Uterus (tissue), 4 donors: ENCODE results near the gene CUTC. TPM values are rescaled to one million over a fixed set of nuclear protein-coding genes. Genes with fewer than 3 reads are reported as not detected.

Source experiments
- DNase-seq, 2 donors: peaks; one replicate each; pipeline ENCODE4 v3.0.0-alpha.2; 2019 to 2020
- H3K27ac ChIP-seq, 2 donors: fragments of 200-600 bp; sonication (generic); 1 replicate in 1 of 2; 2 replicates in 1 of 2; pipeline ENCODE4 v1.5.1; 2016 to 2018
- H3K27me3 ChIP-seq, 2 donors: fragments of 200-600 bp; sonication (generic); one replicate each; pipeline ENCODE4 v1.5.1; 2018 to 2019; ENCODE audit warnings: control low read depth in 1 of 2
- H3K36me3 ChIP-seq, 2 donors: fragments of 200-600 bp; sonication (generic); one replicate each; pipeline ENCODE4 v1.5.1; 2019; ENCODE audit warnings: control low read depth in 1 of 2
- H3K4me1 ChIP-seq, 2 donors: fragments of 200-600 bp; sonication (generic); one replicate each; pipeline ENCODE4 v1.5.1; 2018 to 2019; ENCODE audit warnings: control low read depth in 1 of 2
- H3K4me3 ChIP-seq, 2 donors: fragments of 200-600 bp; sonication (generic); 1 replicate in 1 of 2; 2 replicates in 1 of 2; pipeline ENCODE4 v1.5.1; 2018 to 2019; ENCODE audit warnings: mild to moderate bottlenecking in 1 of 2
- H3K9me3 ChIP-seq, 2 donors: fragments of 200-600 bp; sonication (generic); one replicate each; pipeline ENCODE4 v1.5.1; 2019; ENCODE audit warnings: control low read depth in 1 of 2
- CTCF ChIP-seq, 4 experiments: fragments of 200-600 bp in 2 of 4; fragments of 450-650 bp in 2 of 4; sonication (generic) in 2 of 4; IDR thresholded peaks; one replicate each; pipeline ENCODE4 v1.5.1; 2016 to 2019; ENCODE audit warnings: antibody characterized with exemption in 4 of 4, mild to moderate bottlenecking in 2 of 4, moderate library complexity in 1 of 4
- POLR2A ChIP-seq, 2 donors: fragments of 450-650 bp; IDR thresholded peaks; one replicate each; pipeline ENCODE4 v1.6.1; 2016; ENCODE audit warnings: antibody characterized with exemption in 2 of 2, mild to moderate bottlenecking in 1 of 2, moderate library complexity in 1 of 2
- intact Hi-C: fragments of 100-400 bp; cut with DNase I; formaldehyde crosslinking; loops from one replicate; pipeline ENCODE4 v1.15.1; 2023; ENCODE audit warnings: low total_unique reads
- total RNA-seq, 4 donors: library from RNA; depleted of rRNA in 3 of 4; stranded (reverse); fragments of >200 nt in 3 of 4; gene quantifications; one replicate each; pipeline versions ENCODE4 v1.1.0 to v1.2.4, GENCODE V29; 2014 to 2023
- donor health status: DM: yes; HTN: yes; CAD: no.

CUTC gene
- total RNA-seq, 4 donors from 2014 or later: 4.4 to 26.6 (median 14.4) TPM

- Histone ChIP-seq H3K4me1 (no peaks in the 10 kb centered on the region), H3K36me3 (no peaks in the 10 kb centered on the region), H3K27me3 (no peaks in the 10 kb centered on the region), H3K4me3 (no peak overlapping the region), H3K27ac (no peak overlapping the region), H3K9me3 (no peaks in the 10 kb centered on the region)
- no peak for TF ChIP-seq POLR2A (IDR thresholded peaks at IDR 0.05)
- no peak for TF ChIP-seq CTCF (IDR thresholded peaks at IDR 0.05)
- intact Hi-C loops: no loop called here
- no peak for DNase-seq
Observed at GRCh38 chr10:99805190-99805589, 73.2 kb downstream of the CUTC start.

Other genes with a start within 250 kb of the CUTC start
- gene NKX2-3, start 199.3 kb upstream of the CUTC start, total RNA-seq: not detected
- gene SLC25A28, start 111.8 kb upstream of the CUTC start, total RNA-seq: 10 to 100 TPM; 11.0 to 72.4 (median 38.8) TPM
- 10 to 100 TPM in 1 of 4 donors, 1 to 10 TPM in 2, under 1 TPM in 1; 0.26 to 25.2 (median 5.0) TPM for gene ENTPD7, start 72.7 kb upstream of the CUTC start, total RNA-seq
- 10 to 100 TPM; 11.5 to 45.6 (median 30.1) TPM for gene COX15, start 107 bp upstream of the CUTC start, total RNA-seq
- 1 to 10 TPM in 3 of 4 donors, under 1 TPM in 1; 0.29 to 3.0 (median 1.2) TPM for gene ABCC2, start 50.4 kb downstream of the CUTC start, total RNA-seq